DMS53 treated with DMSO at 0.1 percent for 48 hours (cell line): ENCODE results near the gene ZBTB21.
"Not testable (repeated sequence)": the region's sequence is repeated elsewhere in the genome, so short reads cannot be mapped to it uniquely, and the experiment has no call there.

Experiments
- DNase-seq: peaks from one replicate; lab custom pipeline; 2025; ENCODE audit not compliant: unreplicated experiment; lab: John Stamatoyannopoulos, UW

Gene ZBTB21

DNA sequence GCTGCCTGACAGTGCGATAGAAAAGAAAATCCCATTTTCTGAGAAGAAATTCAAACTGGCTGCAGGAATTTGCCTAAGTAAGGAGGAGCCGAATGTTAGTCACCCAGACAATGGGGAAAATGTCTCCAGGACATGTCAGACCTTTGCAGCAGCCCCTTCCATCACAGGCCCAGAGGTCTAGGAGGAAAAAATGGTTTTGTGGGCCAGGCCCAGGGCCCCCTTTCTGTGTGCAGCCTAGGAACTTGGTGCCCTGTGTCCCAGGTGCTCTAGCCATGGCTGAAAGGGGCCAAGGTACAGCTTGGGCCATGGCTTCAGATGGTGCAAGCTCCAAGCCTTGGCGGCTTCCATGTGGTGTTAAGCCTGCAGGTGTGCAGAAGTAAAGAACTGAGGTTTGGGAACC lies 14.6 kb downstream of the ZBTB21 start:
- DNase-seq: no peak

DNA sequence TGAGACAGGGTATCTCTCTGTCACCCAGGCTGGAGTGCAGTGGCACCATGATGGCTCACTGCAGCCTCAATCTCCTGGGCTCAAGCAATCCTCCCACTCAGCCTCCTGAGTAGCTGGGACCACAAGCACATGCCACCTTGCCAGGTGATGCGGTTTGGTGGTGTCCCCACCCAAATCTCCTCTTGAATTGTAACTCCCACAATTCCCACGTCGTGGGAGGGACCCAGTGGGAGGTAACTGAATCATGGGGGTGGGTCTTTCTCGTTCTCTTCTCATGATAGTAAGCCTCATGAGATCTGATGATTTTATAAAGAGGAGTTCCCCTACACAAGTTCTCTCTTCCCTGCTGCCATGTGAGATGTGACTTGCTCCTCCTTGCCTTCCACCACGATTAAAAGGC lies 15.5 kb downstream of the ZBTB21 start:
- not testable (repeated sequence) for DNase-seq

DNA sequence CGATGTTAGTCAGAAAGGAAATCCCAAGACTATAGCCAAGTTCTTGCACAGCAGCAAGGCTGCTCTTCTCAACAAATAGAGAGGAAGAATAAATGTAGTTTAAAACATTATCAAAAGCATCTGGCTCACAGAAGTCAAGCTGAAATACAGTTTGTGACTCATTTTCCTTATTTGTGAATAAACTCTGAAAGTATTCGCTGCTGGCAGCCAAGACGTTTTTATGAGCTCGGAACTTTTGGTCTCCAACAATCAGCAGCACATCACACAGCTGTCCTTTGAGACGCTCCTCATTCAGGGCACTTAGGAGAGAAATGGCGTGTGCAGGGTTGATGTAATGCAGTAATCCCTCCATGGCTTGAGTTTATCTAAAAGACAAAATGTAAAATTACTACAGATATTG lies 16.4 kb downstream of the ZBTB21 start:
- no peak for DNase-seq

DNA sequence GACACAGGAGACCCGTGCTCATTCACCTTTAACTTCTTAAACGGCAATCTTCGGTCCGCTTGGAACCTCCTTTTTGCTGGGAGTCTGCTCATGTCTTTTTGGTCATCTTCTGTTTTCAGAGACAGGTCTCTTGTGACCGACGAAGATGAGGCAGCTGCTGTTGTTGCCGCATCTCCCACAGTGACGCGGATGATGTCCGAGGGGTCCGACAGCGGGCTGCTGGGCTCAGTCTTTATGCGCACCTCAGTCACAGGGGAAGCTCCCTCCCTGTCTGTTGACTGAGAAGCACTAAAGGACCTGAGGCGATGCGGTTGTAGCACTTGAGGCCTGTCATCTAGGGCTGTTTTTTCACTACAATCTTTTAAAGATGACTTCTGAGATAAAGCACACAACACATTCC lies 17.6 kb downstream of the ZBTB21 start:
- no peak for DNase-seq

DNA sequence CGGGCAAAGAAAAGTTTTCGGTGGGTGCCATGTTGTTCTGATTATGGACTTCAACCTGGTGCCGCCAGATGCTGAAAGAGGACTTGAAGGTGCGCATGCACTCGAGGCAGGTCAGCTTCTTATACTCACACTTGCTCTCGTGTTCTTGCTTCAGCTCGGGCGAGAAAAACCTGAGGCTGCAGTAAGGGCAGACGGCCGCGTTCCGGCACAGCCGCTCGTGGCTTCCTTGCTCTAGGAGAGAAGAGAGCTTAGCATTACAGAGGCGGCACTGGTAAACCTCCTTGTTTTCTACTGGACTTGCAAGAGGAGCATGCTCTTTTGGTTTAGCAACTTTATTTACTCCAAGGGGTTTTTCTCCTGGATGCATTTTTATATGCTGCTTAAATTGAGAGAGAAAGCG lies 18.5 kb downstream of the ZBTB21 start:
- no peak for DNase-seq

DNA sequence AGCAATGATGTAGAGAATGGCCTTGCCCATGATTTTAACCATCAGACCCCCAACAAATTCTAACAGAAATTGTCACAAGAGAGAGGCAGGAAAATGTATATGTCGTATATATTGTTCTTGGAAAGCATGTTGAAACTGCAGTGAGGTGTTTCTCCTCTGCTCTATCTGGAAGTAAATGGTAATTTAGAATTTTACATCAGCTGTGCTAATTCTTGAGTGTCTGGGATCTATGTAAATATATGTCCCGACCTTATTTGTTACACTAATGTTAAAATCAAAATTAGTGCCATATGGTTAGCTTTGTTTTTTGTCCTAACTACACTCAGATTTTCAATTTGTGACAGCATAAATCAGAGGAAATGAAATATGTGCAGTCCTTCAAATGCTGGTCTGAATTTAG lies 20.5 kb downstream of the ZBTB21 start:
- DNase-seq: no peak

DNA sequence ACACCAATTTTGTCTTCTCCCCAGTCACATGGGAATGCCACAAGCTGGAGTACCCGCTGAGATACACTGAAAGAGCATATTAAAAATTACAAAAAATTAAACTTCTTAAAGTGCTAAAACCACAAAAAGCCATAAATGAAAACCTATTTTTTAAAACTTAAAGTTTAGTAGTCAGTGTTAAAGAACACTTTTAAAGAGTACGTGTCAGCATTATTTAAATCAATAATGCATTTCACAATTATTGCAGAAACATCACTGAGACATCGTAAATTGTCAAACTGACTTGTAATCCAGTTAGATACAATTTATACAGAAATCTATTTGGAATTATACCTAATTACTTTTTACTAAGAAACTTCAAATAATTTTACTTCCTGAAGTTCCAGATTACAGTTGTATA lies 22.9 kb downstream of the ZBTB21 start:
- no peak for DNase-seq

DNA sequence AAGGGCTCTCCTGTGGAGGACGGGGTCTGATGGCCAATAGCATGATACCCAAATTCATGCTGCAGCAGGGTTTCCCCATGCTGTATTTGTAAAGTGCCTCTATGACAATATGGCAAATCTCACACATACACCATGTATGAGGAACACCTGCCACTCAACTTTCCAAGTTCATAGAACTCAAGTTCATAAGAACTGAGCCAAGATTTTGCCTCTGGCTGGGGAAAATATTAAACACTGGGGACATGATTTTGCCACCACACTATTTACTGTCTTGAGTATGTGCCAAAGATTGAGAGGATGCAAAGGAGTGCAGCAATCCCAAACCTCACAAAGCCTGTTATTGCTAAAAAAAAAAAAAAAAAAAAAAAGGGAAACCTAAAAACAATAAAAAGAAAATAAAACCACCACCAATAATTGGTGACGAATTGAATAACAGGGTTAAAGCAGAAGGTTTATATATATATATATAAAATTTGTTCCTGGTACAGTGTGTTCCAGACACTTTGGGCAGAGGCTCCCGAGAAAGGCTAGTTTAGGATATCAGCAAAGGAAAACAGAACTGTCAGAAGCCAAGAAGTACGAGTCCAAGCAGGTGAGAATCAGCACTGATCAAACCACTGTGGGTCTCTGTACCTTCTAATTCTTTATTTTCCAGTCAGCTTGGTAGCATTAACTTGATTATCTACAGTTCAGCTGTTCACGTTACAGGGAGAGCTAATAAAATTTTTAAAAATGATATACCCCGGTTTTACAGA lies 24.3 kb downstream of the ZBTB21 start:
- DNase-seq: no peak

DNA sequence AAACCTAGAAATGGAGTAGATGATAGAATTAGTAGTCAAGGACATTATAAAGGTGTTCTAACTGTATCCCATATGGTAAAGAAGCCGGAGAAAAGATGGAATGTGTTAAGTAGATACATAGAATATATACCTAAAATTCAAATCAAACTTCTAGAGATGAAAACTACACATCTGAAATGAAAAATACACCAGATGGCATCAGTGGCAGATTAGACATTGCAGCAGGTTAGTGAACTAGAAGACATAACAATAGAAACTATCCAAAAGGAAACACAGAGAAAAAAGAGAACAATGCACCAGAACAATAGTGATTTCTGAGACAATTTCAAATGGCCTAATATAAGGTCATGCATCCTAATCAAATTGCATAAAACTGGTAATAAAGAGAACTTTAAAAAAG lies 26.9 kb downstream of the ZBTB21 start:
- no peak for DNase-seq

DNA sequence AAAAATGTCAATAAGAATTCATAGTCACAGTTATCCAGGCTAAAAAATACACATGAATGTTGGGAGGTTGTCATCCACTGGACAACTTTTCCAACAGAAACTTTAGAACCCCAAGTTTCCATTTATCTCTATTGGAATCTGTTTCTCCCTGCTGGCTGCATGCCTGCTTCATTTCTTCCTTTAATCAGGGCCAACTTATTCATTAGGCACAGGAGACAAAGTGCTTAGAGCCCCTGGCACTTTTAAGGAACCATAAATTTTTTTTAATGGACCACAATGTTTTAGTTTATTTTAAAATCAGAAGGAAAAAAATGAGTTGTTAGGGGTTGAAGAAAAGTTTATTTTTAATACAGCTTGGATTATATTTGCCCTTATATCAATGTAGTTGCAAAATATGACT lies 29.6 kb downstream of the ZBTB21 start:
- DNase-seq: no peak

DNA sequence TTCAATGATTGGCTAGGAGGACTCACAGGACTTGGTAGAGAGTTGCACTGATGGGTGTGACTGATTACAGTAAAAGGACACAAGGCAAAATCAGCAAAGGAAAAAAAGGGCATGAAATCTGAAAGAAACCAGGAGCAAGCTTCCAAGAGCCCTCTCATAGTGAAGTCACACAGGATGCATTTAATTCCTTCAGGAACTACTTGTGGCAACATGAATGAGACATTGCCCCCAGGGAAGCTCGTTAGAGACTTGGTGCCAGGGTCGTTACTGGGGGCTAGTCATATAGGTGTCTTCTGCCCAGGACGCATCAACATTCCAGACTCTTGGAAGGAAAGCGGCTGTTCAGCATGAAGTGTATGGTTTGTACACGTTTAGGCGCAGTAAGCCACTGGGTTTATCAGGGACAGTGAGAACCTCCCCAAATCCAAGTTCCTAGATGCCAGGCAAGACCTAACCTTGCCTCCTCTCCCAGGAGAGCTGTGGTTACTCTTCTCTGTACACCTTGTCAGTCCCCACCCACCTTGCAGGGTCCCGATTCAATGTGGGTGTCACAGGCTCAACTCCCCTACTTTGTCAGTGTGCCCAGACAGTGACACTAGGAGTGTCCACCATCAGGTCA lies 30.3 kb downstream of the ZBTB21 start:
- no peak for DNase-seq

DNA sequence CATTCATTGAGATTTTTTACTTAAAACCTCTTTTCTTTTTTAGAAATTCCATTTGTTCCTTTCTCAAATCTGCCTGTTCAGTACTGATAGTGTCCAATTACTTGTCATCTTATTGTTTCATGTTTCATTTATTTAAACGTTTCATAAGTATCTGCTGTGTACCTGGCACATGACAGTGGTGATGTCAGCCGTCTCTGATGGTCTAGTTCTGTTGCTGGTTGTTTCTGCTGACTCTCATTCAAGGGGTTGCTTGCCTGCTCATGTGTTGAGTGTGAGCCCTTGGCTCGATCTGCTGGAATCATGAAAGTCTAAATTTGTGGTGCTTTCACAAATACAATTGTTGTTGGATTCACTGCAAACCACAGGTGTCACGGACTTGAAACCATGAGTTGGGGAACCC lies 30.8 kb downstream of the ZBTB21 start:
- DNase-seq: no peak

DNA sequence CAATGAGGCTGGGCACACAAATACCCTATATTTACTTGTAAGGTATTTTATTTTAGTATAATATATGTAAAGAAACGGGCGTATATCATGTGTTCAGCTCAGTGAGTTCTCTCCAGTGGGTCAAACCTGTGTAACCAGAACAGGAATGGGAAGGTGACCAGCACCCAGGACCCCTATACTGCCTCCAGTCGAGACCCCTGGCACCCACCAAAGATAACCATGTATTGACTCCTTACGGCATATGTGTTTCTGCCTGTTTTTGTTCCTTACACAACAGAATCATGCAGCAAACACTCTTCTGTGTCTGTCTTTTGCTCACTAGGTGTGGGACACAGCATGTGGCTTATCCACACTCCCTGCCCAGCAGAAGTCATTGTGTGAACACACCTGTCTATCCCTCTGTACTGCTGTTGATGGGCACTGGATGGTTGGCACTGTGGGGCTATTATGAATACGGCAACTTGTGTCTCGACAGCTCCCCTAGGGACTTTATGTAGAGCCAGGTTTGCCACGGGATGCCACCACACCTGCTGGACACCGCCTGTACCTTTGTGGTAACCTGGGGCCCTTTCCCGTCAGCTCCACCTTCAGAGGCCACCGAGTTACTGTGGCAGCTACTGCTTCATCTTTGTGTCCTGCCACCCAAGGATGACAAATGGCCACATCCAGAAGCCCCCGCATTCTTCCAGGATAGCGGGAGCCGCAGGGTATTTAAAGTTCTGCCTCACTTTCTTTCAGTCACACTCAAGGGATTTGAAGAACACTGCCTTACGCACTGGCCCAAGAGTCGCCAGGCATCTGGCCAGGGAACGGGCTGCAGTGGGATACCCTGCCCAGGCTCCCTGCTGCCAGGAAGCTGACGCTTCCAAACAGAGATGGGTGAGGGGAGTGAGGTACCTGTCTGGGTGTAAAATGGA lies 32.9 kb downstream of the ZBTB21 start:
- DNase-seq: no peak

DNA sequence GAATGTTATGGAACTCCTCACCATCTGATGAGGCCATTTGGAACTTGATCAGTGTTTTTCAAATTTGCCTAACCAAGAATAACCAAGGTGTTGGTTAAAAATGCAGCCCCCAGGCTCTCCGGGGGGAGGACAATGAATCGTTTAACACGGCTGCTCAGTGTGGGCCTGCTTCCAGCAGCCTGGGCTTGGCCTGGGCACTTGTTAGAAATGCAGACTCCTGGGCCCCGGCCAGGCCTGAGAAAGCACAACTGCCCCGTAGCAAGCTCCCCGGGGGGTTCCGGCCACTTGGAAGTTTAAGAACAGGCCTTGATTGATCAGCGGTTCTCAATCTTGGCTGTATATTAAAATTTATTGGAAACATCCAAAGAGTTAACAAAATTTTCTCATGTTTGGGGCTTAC lies 33.5 kb downstream of the ZBTB21 start:
- DNase-seq: no peak

DNA sequence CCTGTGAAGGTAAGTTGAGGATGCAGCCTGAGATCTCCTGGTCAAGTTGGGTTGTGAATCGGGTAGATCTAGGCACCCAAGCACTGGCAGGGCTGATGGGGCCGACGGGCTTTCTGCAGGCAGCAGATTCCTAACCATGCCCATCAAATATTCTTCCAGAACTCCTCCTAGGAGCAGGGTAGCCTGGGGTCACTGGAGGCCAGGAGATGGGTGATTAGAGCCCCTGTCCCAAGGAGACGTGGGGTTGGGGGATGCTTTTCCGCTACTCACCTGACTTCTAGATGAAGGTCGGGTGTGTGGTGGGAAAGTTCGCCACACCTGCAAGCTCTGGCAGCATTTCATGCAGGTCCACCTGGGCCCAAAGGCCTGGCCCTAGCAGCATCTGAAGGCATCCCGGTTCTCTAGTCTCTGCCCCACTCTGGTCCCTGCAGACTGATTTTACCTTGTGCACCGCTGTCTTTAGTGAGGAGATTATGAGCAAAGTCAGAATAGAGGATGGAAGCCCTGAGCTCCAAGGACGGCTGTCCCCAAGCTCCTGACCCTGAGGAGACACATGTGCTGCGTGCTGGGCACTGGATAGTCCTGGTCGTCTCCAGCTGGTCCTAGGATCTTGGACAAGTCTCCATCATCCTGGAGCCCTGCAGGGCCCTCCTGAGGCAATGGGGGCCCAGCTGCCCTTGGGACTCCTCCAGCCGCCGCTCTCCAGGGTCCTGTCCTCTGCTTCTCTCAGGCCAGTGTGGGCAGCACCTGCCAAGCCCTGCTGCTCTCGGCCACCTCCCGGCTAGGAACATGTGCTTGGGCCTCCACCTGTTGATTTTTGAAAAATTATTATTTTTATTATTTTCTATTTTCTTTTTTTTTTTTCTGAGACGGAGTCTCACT lies 34.5 kb downstream of the ZBTB21 start:
- no peak for DNase-seq

DNA sequence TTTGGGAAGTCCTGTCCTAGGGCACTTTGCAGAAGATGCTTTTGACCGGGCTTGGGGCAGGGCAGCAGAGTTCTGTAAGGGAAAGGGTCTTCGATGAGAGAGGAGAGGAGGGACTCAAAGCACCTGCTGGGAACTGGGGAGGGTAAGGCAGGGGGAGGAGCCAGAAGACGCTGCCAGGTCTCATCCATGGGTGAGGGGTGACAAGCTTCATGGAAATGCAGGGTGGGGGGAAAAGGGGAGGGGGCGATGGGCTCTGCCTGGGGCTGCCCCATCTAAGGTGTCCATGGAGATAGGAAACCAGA lies 35.5 kb downstream of the ZBTB21 start:
- no peak for DNase-seq

DNA sequence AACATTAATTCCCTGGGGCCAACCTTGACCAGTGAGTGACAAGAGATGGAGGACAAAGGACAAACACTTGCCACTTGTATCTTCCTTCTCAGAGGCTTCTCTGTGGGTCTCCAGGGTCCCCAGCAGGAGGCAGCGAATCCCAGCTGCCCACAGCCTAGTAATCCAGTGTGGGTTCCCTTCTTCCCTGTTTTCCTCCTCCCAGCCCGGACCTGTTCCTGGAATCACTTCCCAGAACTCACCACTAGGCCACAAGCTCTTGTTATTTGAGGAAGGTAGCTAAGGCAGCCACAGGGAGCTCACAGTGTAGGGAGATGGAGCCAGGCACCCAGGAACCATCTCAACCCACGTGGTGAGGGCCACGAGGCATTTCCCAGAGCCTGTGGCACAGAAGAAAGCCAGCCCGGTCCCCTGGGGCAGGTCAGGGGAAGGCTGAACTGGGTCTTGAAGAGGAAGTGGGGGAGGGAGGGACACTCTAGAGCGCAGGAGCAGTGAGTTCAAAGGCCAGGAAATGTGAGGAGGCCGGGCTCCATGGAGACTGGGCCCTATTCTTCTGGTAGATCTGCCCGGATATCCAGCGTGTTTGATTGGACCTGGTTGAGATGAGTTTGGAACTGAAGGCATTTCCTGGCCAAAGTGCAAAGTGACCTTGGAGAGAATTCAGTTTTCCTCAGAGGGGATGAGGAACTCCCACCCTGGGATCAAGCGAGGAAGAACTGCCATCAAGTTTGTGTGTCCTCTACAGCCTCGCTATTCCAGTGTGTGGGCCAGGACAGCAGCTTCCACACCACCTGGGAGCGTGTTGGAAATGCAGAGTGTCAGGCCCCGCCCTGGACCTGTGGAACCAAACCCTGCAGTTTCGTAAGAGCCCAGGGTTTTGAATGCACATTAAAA lies 36.1 kb downstream of the ZBTB21 start:
- DNase-seq: no peak

DNA sequence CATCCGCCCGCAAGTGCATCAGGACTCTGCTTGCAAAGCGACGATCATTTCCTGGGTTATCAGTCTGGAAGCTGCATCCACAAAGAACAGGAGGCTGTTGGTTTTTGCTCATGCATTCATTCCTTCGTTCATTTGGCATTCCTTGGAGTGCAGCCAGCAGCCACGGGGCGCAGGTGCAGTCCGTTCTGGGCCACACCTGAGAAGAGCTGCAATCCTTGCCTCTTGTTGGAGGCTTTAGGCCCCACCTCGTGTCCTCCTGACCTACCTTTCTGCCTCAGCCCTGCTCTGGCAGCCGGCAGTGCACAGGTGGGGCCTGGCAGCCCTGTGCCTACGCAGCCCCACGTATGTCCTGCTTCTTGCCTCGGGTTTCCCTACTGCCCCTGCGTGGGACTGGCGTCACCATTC lies 36.7 kb downstream of the ZBTB21 start:
- DNase-seq: no peak

DNA sequence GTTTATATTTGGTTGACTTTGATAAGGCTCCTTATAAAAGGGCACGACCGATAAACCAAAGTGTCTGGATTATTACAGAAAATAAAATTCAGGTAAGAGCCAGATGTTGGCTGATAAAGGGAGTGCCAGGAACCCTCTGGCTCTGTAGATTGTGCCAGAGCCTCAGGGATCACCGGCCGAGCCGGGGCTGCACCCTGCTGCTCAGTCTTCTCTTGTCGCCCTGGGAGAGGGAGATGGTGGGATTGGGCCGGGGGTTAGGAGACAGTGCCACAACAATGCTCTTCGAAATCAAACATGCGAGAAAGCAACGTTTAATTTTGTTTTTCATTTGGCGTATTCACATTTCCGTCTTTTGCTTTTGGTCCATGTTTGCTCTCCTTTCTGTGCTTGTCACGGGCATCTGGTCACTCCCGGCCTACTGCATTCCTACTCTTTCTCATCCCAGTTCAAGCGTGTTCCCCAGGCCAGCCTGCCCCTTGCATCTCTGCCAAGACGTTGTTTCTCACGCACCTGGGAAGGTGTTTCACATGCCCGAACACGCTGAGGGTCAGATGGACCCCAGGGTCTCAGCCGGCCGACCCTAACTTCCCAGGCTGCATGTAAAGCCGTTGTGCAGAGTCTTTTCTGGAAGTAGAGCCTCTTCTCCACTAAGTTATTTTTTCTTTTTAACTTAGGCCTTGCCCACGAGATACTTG lies 37.5 kb downstream of the ZBTB21 start:
- DNase-seq: no peak

DNA sequence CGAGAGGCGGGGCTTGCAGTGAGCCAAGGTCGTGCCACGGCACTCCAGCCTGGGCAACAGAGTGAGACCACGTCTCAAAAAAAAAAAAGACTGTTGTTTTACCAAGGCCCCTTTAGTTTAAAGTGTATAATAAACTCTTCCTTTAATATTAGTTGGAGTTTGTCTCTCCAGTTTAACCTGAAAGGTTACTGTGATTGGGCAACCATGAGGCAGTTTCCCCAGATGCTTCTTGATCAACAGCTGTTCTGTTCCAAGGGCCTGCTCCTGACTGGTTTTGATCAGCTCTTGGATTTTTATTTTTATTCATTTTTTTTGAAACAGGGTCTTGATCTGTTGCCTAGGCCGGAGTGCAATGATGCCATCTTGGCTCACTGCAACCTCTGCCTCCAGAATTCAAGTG lies 38.3 kb downstream of the ZBTB21 start:
- DNase-seq: no peak
